ENCODE data around the gene DPF3.

- TF ChIP-seq CTCF (IDR thresholded peaks at IDR 0.05) (no peak), POLR2AphosphoS5 (IDR thresholded peaks at IDR 0.05) (no peak), POLR2A (IDR thresholded peaks at IDR 0.05) (no peak)
Measured at GRCh38 chr14:72754949-72755348, 139.0 kb downstream of the DPF3 start.

Measured in suprapubic skin (tissue), 4 donors.